Putamen (tissue), 1 donor: ENCODE data around the gene TBC1D20.

Experiments
- DNase-seq: peaks from one replicate; pipeline ENCODE4 v3.0.0-alpha.2; 2016; ENCODE audit warnings: low spot score

TBC1D20 gene

GRCh38 chr20:418858-419365 lies 43.4 kb downstream of the TBC1D20 start:
- no peak for DNase-seq

GRCh38 chr20:417801-418342 lies 44.5 kb downstream of the TBC1D20 start:
- no peak for DNase-seq

- DNase-seq = no peak
Measured at GRCh38 chr20:416950-417800, 45.2 kb downstream of the TBC1D20 start.

- no peak for DNase-seq
Measured at GRCh38 chr20:415820-416322, 46.5 kb downstream of the TBC1D20 start.

GRCh38 chr20:414161-414560 lies 48.2 kb downstream of the TBC1D20 start:
- DNase-seq = no peak

GRCh38 chr20:412081-412480 lies 50.3 kb downstream of the TBC1D20 start:
- no peak for DNase-seq

- no peak for DNase-seq
Measured at GRCh38 chr20:409697-410559, 52.4 kb downstream of the TBC1D20 start.

GRCh38 chr20:408843-409696 lies 53.3 kb downstream of the TBC1D20 start:
- no peak for DNase-seq

- peak; percentile 82 for DNase-seq
Measured at GRCh38 chr20:407953-408842, 54.1 kb downstream of the TBC1D20 start, which contains the start of gene RBCK1. Gene RBCK1, plus strand, starts transcription at chr20:408299. Its CDS starts 459 bp downstream, at chr20:408758.

- peak; percentile 76 for DNase-seq
Measured at GRCh38 chr20:407133-407952, 55.0 kb downstream of the TBC1D20 start.

GRCh38 chr20:406200-407132 lies 55.9 kb downstream of the TBC1D20 start:
- DNase-seq = no peak

- DNase-seq = no peak
Measured at GRCh38 chr20:404088-404487, 58.2 kb downstream of the TBC1D20 start.

GRCh38 chr20:403582-403957 lies 58.8 kb downstream of the TBC1D20 start:
- DNase-seq = no peak

- DNase-seq = no peak
Measured at GRCh38 chr20:402898-403581, 59.3 kb downstream of the TBC1D20 start.

GRCh38 chr20:402496-402885 lies 59.8 kb downstream of the TBC1D20 start:
- no peak for DNase-seq

GRCh38 chr20:401682-402495 lies 60.4 kb downstream of the TBC1D20 start:
- DNase-seq = no peak
